Smooth muscle cell (in vitro differentiated cells): Measurements from ENCODE around the gene PODXL. TPM values are rescaled to one million over a fixed set of nuclear protein-coding genes. Genes with fewer than 3 reads are reported as not detected.

ENCODE experiments used
- DNase-seq: peaks from one replicate; lab custom pipeline; 2025; ENCODE audit not compliant: unreplicated experiment; lab: John Stamatoyannopoulos, UW
- H2AFZ ChIP-seq: fragments of 200-600 bp; sonication (generic); 2 replicates; pipeline ENCODE4 v1.6.0; 2016; ENCODE audit warnings: antibody characterized with exemption, low read depth, mild to moderate bottlenecking
- H3F3A ChIP-seq: fragments of 200-600 bp; sonication (generic); 2 replicates; pipeline ENCODE4 v1.6.0; 2017; ENCODE audit warnings: antibody characterized with exemption, low read depth
- H3K27ac ChIP-seq: fragments of 200-600 bp; sonication (generic); 2 replicates; pipeline ENCODE4 v1.5.1; 2016; ENCODE audit warnings: low read depth, mild to moderate bottlenecking
- H3K27me3 ChIP-seq: fragments of 200-600 bp; sonication (generic); 2 replicates; pipeline ENCODE4 v1.6.1; 2016; ENCODE audit warnings: low read depth, mild to moderate bottlenecking
- H3K36me3 ChIP-seq: fragments of 200-600 bp; sonication (generic); 2 replicates; pipeline ENCODE4 v1.5.1; 2016; ENCODE audit warnings: low read depth
- H3K4me1 ChIP-seq: fragments of 200-600 bp; sonication (generic); 2 replicates; pipeline ENCODE4 v1.5.1; 2016; ENCODE audit warnings: low read depth
- H3K4me2 ChIP-seq: fragments of 200-600 bp; sonication (generic); 2 replicates; pipeline ENCODE4 v1.6.0; 2016; ENCODE audit warnings: mild to moderate bottlenecking
- H3K4me3 ChIP-seq: fragments of 200-600 bp; sonication (generic); 2 replicates; pipeline ENCODE4 v1.5.1; 2016; ENCODE audit warnings: mild to moderate bottlenecking
- H3K79me2 ChIP-seq: fragments of 200-600 bp; sonication (generic); 2 replicates; pipeline ENCODE4 v1.6.0; 2016; ENCODE audit warnings: low read depth, mild to moderate bottlenecking
- H3K9ac ChIP-seq: fragments of 200-600 bp; sonication (generic); 2 replicates; pipeline ENCODE4 v1.6.0; 2016; ENCODE audit warnings: low read depth
- H3K9me3 ChIP-seq: fragments of 200-600 bp; sonication (generic); replicated peaks from 2 replicates; pipeline ENCODE4 v1.5.1; 2016; ENCODE audit warnings: low read depth
- H4K20me1 ChIP-seq: fragments of 200-600 bp; sonication (generic); 2 replicates; pipeline ENCODE4 v1.6.0; 2016; ENCODE audit warnings: low read depth
- WGBS: methylation state at CpG from one replicate; pipeline ENCODE4 v1.1.7; 2016; ENCODE audit warnings: low lambda C conversion rate; 5-methylcytosine and 5-hydroxymethylcytosine counted together
- polyA plus RNA-seq: library from polyadenylated mRNA; unstranded; fragments of >200 nt; fragmentation: Nextera tagmentation; extraction: Ambion mirVana; gene quantifications from 2 replicates; pipeline ENCODE4 v1.2.1, GENCODE V29; 2016
- total RNA-seq: library from RNA; depleted of rRNA; stranded (reverse); fragments of >200 nt; gene quantifications from 2 replicates; pipeline ENCODE4 v1.2.3, GENCODE V29; 2014
- TF ChIP-seq, protein P1 (sequence below): fragments of 200-600 bp; sonication (generic); IDR thresholded peaks from 2 replicates; pipeline ENCODE4 v1.5.1; 2017; ENCODE audit warnings: borderline replicate concordance, mild to moderate bottlenecking, antibody characterized with exemption; ENCODE audit not compliant: insufficient read depth, poor library complexity, severe bottlenecking

Gene PODXL
- total and polyA plus RNA-seq, 2 experiments from 2014 or later, result 2.1 to 10.8 TPM

DNA sequence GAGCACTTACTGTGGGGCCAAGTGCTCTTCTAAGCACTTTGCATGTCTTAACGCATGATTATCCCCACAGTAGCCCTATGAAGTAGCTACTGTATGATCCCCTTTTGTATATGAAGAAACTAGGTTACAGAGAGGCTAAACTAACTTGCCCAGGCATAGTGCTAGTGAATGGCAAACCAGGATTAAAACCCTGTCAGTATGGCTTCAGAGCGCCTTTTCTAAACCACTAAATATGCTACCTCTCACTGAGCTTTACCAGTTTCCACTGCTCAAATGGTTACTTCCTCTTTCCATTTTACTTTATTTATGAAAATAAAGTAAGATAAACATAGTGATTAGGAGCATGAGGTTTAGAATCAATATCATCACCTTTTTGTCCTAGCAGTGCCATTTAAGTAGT lies 73.6 kb downstream of the PODXL start:
- H2AFZ ChIP-seq, result no peak overlapping the region
- H3F3A ChIP-seq, result no peaks in the 10 kb centered on the region
- H3K4me2 ChIP-seq, result no peak overlapping the region
- no peaks in the 10 kb centered on the region for H4K20me1 ChIP-seq
- H3K9ac ChIP-seq, result no peak overlapping the region
- DNase-seq, result no peak
- TF ChIP-seq, protein P1, sequence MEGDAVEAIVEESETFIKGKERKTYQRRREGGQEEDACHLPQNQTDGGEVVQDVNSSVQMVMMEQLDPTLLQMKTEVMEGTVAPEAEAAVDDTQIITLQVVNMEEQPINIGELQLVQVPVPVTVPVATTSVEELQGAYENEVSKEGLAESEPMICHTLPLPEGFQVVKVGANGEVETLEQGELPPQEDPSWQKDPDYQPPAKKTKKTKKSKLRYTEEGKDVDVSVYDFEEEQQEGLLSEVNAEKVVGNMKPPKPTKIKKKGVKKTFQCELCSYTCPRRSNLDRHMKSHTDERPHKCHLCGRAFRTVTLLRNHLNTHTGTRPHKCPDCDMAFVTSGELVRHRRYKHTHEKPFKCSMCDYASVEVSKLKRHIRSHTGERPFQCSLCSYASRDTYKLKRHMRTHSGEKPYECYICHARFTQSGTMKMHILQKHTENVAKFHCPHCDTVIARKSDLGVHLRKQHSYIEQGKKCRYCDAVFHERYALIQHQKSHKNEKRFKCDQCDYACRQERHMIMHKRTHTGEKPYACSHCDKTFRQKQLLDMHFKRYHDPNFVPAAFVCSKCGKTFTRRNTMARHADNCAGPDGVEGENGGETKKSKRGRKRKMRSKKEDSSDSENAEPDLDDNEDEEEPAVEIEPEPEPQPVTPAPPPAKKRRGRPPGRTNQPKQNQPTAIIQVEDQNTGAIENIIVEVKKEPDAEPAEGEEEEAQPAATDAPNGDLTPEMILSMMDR, result no peak
- H3K9me3 ChIP-seq, result no peaks in the 10 kb centered on the region
- no peak overlapping the region for H3K4me3 ChIP-seq
- H3K4me1 ChIP-seq, result peaks cover 5% of the 10 kb centered on the region
- no peaks in the 10 kb centered on the region for H3K36me3 ChIP-seq
- WGBS, result 100% methylated on average over 2 of the region's 2 CpGs
- no peak overlapping the region for H3K27ac ChIP-seq
- H3K27me3 ChIP-seq, result no peaks in the 10 kb centered on the region
- no peaks in the 10 kb centered on the region for H3K79me2 ChIP-seq

- H3K79me2 ChIP-seq, result no peaks in the 10 kb centered on the region
- H3K4me1 ChIP-seq, result peaks cover 5% of the 10 kb centered on the region
- H3K4me2 ChIP-seq, result no peak overlapping the region
- H3K27ac ChIP-seq, result peak overlapping the region; percentile 18
- no peaks in the 10 kb centered on the region for H3F3A ChIP-seq
- WGBS, result 62% methylated on average over 4 of the region's 4 CpGs
- no peak for DNase-seq
- no peaks in the 10 kb centered on the region for H3K36me3 ChIP-seq
- TF ChIP-seq, protein P1, result no peak
- no peaks in the 10 kb centered on the region for H4K20me1 ChIP-seq
- no peaks in the 10 kb centered on the region for H3K9me3 ChIP-seq
- H3K27me3 ChIP-seq, result no peaks in the 10 kb centered on the region
- no peak overlapping the region for H3K4me3 ChIP-seq
- H2AFZ ChIP-seq, result no peak overlapping the region
- H3K9ac ChIP-seq, result no peak overlapping the region
Observed at GRCh38 chr7:131480384-131481315, 75.8 kb downstream of the PODXL start.

DNA sequence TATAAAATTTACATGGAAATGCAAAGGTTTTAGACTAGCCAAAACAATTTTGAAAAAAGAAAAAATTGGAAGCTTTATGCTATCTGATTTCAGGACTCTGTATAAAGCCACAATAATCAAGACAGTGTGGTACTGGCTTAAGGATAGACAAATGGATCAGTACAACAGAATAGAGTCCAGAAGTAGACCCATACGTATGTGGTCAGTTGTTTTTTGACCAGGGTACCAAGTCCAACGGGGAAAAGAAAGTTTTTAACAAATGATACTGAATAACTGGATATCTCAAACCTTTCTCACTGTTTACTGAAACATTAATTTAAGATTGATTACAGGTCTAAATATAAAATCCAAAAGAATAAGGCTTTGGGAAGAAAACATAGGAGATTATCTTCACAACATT lies 79.7 kb downstream of the PODXL start:
- Histone ChIP-seq H3K4me1 (peaks cover 5% of the 10 kb centered on the region), H3K4me3 (no peak overlapping the region), H3K27ac (no peak overlapping the region), H3K9ac (no peak overlapping the region), H3K4me2 (no peak overlapping the region), H3K79me2 (no peaks in the 10 kb centered on the region), H4K20me1 (no peaks in the 10 kb centered on the region), H3K9me3 (no peaks in the 10 kb centered on the region), H2AFZ (no peak overlapping the region), H3K27me3 (no peaks in the 10 kb centered on the region), H3K36me3 (peaks cover 12% of the 10 kb centered on the region), H3F3A (no peaks in the 10 kb centered on the region)
- TF ChIP-seq, protein P1, result no peak
- DNase-seq, result no peak
- 100% methylated on average over 2 of the region's 2 CpGs for WGBS
